ENCODE data around the gene BET1.

The BET1 gene

GRCh38 chr7:94011714-94012353 is 7.7 kb upstream of the BET1 start:
- no peak for DNase-seq

- DNase-seq: peak; percentile 72
Measured at GRCh38 chr7:94008537-94008936, 4.4 kb upstream of the BET1 start.

GRCh38 chr7:94005753-94006152 is 1.6 kb upstream of the BET1 start:
- no peak for DNase-seq

GRCh38 chr7:94003446-94004023 is 620 bp downstream of the BET1 start:
- peak; percentile 15 for DNase-seq

GRCh38 chr7:94001396-94001795 is 2.8 kb downstream of the BET1 start:
- peak; percentile 42 for DNase-seq

GRCh38 chr7:93997868-93998267 is 6.3 kb downstream of the BET1 start:
- no peak for DNase-seq

GRCh38 chr7:93992421-93993110 is 11.6 kb downstream of the BET1 start:
- no peak for DNase-seq

GRCh38 chr7:93987297-93987696 is 16.9 kb downstream of the BET1 start:
- no peak for DNase-seq

- peak; percentile 19 for DNase-seq
Measured at GRCh38 chr7:93985101-93985500, 19.1 kb downstream of the BET1 start.

- no peak for DNase-seq
Measured at GRCh38 chr7:93984024-93984423, 20.1 kb downstream of the BET1 start.

- no peak for DNase-seq
Measured at GRCh38 chr7:93981480-93981874, 22.7 kb downstream of the BET1 start.

GRCh38 chr7:93980744-93981479 is 23.2 kb downstream of the BET1 start:
- DNase-seq: no peak

GRCh38 chr7:93977211-93977950 is 26.8 kb downstream of the BET1 start:
- DNase-seq: no peak

- peak; percentile 34 for DNase-seq
Measured at GRCh38 chr7:93973134-93973533, 31.0 kb downstream of the BET1 start.

- no peak for DNase-seq
Measured at GRCh38 chr7:93972029-93972725, 32.0 kb downstream of the BET1 start.

GRCh38 chr7:93968911-93969620 is 35.1 kb downstream of the BET1 start:
- DNase-seq: peak; percentile 21

- peak; percentile 34 for DNase-seq
Measured at GRCh38 chr7:93964813-93965212, 39.3 kb downstream of the BET1 start.

- no peak for DNase-seq
Measured at GRCh38 chr7:93964262-93964661, 39.9 kb downstream of the BET1 start.

- no peak for DNase-seq
Measured at GRCh38 chr7:93960986-93961385, 43.2 kb downstream of the BET1 start.

- DNase-seq: no peak
Measured at GRCh38 chr7:93958651-93959050, 45.5 kb downstream of the BET1 start.

GRCh38 chr7:93958216-93958615 is 45.9 kb downstream of the BET1 start:
- peak; percentile 34 for DNase-seq

- DNase-seq: no peak
Measured at GRCh38 chr7:93957767-93958166, 46.4 kb downstream of the BET1 start.

Measured in fibroblast of skin of right quadriceps (primary cell).